CD4-positive, alpha-beta T cell treated with Interferon gamma for 1 hour (primary cell): ENCODE measurements around the gene VMO1.

Experiments
- DNase-seq: peaks from one replicate; pipeline ENCODE4 v3.0.0-alpha.2; 2020

Gene VMO1

DNA sequence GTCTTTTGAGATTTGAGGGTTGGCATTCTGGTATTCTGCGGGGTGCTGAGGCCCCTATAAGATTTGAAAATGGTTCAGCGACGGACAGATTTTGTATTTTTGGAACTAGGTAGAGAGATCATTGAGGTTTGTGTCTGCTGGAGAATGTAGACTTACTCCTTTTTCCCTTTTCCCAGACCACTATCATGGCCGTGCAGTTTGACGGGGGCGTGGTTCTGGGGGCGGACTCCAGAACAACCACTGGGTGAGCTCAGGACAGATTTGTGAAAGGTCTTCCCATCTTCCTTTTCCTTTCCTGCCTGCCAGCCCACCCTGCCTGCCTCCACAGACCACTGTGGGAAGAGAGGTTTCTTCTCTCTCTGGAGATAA lies 10.4 kb upstream of the VMO1 start:
- DNase-seq = no peak

DNA sequence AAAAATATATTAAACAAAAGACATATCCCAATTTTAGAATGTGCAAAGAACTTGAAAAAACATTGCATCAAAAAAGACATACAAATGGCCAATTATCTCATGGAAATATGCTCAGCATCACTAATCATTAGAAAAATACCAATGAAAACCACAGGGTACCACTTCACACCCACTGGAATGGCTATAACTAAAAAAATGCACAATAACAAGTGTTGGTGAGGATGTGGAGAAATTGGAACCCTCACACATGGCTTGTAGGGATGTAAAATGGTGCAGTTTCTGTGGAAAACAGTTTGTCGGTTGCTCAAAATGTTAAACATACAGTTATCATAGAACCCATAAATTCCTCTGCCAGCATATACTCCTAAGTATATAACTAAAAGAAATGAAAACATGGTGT lies 9.0 kb upstream of the VMO1 start:
- no peak for DNase-seq

DNA sequence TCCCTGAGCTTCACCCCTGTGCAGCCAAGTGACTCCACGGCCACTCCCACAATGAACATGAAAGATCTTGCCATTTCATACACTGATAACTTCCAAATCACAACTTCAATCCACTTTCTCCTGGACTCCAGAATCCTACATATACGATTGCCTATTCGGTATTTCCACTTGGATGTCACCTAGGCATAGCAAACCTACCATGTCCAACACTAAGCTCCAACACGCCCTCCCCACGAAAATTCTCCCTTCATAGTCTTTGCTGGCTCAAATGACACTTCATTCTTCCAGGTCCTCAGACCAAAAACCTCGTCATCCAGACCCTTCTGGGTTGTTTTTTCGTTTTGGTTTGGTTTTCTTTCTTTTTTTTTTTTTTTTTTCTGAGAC lies 4.5 kb upstream of the VMO1 start:
- DNase-seq = no peak

DNA sequence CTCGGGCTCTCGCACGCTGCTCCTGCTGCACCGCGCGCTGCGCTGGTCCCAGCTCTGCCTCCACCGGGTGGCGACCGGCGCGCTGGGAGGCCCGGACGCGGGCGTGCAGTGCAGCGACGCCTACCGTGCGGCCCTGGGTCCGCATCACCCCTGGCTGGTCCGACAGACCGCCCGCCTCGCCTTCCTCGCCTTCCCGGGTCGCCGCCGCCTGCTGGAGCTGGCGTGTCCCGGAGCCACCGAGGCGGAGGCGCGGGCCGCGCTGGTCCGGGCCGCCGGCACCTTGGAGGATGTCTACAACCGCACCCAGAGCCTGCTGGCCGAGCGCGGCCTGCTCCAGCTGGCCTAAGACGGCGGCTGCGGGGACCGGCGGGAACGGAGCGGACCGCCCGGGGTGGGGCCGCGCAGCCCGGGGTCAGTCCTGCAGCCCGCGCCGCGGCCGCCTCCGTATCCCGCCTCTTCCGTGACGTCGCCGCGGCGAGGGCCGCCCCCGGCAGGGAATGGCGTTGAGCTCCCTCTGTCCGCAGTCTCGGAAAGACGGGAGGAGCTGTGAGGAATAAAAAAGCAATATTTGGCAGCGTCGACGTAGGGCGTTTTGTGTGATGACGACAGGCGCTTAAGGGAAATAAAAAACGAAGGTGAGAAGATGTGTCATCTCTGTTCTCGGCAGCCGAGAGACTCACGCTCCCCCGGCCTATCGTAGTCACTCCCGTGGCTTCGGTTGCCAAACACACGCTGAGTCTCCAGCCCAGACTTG lies 4.0 kb upstream of the VMO1 start:
- DNase-seq = peak; percentile 80

DNA sequence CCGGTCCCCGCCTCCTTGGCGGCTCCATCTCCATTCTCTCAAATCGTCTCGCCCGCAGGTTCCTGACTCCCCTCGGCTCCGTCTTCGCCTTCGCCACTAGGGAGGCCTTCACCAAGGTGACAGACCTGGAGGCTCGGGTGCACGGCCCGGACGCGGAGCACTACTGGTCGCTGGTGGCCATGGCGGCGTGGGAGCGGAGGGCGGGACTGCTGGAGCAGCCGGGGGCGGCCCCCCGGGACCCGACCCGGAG lies 3.5 kb upstream of the VMO1 start:
- no peak for DNase-seq

DNA sequence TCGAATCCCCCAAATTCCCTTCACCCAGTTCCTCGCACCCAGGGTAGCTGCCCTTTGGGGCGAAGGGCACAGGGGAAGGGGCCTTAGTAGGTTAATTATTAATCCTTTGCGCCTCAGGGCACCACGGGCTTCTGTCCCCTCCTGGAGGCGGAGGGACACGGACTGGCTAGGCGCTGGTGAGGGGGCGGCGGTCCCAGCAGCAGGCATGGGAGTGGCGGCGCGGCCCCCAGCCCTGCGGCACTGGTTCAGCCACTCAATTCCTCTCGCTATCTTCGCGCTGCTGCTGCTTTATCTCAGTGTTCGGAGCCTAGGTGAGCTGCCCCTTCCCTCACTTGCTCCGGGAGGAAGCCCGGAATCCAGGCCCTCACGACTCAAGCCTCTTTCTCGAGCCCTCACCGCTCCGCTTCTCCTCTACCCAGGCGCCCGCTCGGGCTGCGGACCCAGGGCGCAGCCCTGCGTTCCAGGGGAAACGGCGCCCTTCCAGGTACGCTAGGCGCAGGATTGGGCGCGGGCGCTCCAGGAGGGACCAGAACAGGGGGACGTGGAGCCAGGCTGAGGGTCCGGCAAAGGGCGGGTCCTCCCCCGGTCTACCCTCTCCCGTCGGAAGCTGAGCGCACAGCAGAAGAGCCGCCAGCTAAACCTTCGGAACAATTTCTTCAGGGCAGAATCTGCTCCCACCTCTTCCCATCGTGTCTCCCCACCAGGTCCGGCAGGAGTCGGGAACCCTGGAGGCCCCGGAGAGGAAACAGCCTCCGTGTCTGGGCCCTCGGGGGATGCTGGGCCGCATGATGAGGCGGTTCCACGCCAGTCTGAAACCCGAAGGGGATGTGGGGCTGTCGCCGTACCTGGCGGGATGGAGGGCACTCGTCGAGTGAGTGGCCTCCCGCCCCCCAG lies 2.9 kb upstream of the VMO1 start, which contains the start of gene GLTPD2:
GLTPD2 (plus strand) TSS at position 158 of the 894 bp plus-strand sequence; CDS start at position 206, 48 bp downstream.
- DNase-seq = no peak

DNA sequence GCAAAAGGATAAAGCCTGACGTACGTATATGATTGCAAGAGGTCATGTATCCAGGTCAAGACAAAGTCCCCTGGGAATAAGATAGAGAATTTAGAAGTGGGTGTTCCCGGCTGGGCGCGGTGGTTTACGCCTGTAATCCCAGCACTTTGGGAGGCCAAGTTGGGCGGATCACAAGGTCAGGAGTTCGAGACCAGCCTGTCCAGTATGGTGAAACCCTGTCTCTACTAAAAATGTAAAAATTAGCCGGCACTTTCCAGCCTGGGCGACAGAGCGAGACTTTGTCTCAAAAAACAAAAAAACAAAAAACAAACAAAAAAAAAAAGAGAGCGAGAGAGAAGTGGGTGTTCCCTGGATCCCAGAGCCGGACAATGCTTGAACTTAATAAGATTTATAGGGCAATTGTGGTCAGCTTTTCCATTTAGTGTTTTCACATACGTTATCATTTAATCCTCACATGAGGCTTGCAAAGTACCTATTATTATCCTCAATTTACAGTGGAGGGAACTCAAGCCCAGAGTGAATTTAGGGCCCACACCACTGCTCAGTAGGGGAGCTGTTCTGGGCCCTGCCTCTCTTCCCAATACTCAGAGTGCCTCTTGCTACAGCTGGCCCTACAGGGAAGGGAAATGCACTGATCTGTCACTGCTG lies 2.1 kb upstream of the VMO1 start:
- DNase-seq = no peak

DNA sequence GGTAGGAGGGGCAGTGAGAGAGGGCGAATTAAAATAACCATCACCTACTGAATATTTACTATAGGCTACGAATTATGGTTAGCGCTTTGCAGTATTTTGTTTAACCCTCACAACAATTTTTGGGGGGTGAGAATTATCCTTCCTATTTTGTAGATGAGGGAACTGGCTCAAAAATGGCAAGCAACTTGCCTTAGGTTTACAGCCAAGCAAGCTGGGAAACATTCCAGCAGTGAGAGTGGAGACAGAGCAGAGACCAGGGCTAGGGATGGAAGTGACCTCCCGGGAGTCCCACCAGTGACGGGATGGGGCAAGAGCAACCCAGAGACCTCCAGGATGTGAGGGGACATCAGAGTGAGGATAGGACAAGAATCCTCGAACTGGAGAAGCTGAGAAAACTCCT lies 352 bp upstream of the VMO1 start:
- DNase-seq = no peak

DNA sequence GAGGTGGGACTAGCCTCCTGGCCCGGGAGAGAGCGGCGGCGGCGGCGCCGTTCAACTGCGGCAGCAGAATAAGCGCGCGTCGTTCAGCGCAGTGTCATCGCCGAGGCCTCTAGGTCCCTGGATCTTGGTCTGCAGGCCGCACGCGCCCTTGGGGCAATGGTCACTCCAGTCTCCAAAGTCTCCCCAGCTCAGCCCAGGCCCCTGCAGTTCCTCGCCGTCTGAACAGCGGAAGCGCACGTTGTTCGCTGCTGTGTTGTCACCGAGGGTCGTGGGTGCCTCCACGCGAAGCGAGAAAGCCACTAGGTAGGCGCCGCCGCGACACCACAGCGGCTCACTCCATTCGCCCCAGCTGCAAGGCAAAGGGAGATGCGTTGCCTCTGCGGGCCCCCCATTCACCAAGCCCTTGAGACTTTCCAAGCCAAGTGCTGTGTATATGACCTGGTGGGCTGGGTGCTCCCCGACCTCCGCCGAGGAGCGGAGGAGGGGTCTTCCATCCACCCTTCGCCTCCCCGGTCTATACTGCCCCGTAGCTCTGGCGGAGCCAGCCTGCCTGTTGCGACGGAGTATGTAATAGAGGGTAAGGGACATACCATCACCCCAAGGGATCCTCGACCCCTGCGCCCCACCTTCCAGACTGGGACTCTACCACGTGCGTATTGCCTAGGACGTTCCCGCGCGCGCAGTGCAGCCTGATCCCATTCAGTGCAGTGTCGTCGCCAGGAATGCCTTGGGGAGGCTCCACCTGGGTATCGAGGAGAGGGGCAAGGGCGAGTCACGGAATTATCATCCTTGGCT lies 656 bp downstream of the VMO1 start:
- no peak for DNase-seq

DNA sequence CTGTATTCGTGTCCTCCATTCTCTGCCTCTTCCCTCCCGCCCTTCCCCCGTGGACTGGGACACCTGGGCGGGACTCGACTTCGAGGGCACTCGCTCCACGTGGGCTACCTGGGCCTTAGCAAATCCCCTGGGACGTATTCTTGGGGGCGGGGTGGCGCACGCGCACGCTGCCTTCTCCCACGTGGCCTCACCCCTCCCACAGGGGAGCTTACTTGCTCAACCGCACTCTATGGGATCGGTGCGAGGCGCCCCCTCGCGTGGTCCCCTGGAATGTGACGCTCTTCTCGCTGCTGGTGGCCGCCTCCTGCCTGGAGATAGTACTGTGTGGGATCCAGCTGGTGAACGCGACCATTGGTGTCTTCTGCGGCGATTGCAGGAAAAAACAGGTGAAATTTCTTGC lies 3.5 kb downstream of the VMO1 start:
- peak; percentile 24 for DNase-seq

DNA sequence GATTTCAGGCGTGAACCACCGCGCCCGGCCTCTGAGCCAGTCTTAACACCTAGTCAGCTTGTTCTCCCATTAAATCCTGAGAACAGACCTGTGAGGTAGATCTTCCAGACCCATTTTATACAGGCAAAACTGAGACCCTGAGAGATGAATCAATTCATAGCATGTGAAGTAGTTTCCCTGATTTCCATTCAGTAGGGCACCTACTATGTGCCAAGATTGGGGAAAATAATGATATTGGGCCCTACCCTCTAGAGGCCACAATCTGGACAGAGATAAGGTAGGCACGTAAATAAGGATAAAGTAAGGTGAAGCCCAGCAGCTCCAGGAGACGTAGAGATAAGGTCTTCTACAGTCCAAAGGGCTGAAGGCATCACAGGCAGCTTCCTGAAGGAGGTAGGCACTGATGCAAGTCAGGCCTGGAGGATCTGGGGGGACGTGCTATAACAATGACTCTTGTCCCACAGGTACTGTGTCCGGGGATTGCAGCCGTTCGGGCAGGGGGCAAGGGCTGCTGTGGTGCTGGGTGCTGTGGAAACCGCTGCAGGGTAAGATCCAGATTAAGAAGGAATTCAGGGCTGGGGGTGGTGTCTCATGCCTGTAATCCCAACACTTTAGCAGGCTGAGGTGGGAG lies 5.7 kb downstream of the VMO1 start:
- DNase-seq = no peak

DNA sequence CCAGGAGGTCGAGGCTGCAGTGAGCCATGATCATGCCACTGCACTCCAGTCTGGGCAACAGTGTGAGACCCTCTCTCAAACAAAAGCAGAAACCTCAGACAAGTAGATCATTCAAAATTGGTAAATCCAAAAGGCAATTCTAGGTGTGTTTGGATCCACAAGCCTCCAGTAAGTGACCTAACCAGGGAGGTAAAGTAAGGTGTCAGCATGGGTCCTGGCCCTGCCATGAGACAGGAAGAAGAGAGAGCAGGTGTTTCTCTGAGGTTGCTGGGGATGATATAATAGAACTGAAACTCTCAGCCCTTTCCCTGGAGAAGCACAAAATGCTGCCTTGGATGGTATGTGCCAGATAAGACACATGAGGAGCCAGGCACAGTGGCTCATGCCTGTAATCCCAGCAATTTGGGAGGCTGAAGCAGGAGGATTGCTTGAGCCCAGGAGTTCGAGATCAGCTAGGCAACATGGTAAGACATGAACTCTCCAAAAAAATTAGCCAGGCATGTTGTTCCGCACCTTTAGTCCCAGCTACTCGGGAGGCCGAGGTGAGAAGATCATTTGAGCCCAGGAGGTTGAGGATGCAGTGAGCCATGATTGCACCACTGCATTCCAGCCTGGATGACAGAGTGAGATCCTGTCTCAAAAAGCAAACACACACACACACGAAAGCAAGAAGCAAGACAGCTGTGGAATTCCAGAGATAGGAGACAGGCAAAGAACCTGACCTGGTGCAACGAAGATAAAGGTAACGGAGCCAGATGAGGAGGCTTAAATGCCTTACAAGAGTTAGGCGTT lies 8.0 kb downstream of the VMO1 start:
- no peak for DNase-seq

DNA sequence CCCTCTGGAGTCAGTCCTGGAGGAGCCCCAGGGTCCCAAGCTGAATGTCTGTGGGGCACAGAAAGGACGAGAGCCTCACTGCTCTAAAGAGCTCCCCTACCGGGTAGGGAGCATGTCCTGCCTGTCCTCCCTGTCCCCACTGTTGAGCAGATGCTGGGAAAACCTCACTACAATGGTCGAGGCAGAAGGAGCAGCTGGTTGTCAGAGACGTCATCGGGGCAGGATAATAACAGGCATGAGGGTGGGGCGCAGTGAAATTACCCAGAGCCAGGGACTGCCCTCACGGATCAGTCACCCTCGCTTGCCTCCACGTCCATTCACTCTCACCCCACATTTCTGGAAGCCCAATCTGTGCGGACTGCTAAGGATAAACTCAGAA lies 13.9 kb downstream of the VMO1 start:
- DNase-seq = no peak

DNA sequence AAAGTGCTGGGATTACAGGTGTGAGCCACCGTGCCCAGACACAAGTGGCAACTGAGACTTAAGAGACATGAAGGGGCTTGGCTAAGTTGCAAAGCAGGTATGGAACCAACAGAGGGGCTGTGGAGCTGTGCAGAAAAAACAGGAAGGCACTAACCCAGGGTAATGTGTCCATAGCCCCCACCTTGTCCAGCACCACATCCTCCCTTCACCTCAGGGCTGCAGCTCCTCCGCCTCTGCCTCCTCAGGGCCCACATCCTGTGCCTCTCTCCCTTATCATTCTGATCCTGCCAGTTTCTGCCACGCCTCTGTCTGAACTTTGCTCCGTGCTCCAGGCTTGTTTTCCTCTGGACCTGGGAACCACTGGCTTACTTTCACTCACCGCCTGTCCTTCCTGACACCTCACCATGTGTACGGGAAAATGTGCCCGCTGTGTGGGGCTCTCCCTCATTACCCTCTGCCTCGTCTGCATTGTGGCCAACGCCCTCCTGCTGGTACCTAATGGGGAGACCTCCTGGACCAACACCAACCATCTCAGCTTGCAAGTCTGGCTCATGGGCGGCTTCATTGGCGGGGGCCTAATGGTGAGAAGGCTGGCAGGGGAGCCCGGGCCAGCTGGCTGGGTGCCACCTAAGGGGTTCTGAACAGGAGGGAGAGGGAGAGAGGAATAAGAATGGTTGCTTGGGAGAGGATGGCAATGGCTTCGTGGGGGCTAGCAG lies 14.5 kb downstream of the VMO1 start, which contains the start of gene TM4SF5:
TM4SF5 (plus strand) TSS at position 368 of the 716 bp plus-strand sequence; CDS start at position 405, 37 bp downstream.
- DNase-seq = no peak

DNA sequence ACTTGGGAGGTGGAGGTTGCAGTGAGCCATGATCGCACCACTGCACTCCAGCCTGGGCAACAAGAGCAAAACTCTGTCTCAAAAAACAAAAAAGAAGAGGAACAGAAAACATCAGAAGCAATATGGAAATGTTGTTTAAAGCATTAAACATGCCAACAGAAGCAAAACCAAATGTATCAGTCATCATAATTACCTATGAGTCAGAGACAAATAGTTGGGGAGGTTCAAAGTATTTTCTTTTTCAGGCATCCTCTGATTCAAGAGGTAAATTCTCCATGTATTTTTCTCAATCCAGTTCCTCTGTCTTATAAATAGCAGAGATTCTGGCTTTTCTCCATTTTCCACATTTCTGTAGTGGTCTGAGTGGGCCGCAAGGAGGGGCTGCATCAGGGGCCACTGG lies 16.5 kb downstream of the VMO1 start:
- no peak for DNase-seq

DNA sequence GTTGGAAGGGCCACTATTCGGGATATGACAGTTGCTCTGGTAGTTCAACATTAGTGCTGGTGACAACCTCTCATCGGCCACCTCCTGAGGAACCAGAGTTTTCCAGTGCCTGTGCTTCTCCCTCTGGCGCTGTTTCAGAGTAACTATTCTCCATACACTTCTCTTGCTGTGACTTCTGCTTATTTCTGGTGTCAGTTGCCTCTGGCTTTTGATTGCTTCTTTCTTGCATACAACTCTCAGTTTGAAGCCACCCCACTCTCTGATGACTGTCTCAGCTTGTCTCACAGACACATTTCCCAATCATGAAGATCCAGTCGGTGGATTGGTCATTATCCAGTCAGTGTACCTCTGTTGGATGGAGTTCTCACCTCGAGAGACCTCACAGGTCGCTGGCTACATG lies 17.9 kb downstream of the VMO1 start:
- peak; percentile 21 for DNase-seq

DNA sequence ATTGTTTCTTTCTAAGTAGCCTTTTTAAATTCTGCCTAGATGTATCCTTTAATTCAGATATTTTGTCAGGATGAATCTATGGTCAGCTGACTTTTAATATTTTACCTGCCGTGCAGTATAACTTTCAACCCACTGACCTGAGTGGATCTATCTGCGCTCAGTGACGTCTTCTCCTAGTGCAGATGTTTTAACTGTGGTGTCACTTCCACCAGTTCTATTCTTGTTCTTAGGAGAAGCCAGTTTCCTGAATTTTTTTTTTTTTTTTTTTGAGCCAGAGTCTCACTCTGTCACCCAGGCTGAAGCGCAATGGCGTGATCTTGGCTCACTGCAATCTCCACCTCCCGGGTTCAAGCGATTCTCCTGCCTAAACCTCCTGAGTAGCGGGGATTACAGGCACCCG lies 19.4 kb downstream of the VMO1 start:
- DNase-seq = no peak

DNA sequence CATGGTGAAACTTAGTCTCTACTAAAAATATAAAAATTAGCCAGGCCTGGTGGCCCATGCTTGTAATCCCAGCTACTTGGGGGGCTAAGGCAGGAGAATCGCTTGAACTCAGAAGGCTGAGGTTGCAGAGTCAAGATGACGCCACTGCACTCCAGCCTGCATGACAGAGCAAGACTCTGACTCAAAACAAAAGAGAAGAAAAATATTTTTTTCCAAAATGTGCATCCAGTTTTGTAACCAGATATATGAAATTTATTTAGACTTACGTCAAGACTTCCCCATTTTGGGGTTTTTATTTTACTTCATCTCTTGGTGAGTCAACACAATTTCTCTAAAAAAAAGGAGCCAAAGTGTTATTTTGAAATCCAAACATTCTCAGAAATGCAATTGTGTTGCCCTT lies 20.0 kb downstream of the VMO1 start:
- peak; percentile 69 for DNase-seq

DNA sequence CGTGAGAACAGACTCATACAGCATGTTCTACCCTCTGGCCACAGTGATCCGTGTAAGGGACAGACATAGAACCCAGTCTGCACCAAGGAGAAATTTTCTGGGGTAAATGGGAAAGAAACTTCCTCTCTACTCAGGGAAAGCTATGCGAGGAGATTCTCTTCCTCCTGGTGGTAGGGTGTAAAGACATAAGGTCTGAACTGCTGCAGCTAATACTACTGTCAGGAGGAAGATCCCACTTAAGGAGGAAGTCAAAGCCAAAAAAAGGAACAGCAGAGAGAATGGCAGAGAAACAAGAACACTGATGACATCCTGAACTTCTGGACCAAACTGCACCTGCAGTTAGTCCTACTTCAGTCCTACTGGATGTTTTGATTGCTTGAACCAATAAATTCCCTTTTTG lies 21.6 kb downstream of the VMO1 start:
- DNase-seq = no peak

DNA sequence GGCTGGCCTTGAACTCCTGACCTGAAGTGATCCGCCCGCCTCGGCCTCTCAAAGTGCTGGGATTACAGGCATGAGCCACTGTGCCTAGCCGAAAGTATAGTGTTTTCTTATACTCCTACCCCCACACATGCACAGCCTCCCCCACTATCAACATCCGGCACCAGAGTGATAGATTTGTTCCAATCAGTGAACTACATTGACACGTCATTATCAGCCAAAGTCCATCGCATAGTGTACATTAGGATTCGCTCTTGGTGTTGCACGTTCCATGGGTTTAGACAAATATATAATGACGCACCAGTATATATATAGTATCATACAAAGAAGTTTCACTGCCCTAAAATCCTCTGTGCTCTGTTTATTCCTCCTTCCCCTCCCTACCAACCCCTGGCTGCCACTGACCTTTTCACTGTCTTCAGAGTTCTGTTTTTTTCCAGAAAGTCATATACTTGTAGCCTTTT lies 26.4 kb downstream of the VMO1 start:
- DNase-seq = no peak

DNA sequence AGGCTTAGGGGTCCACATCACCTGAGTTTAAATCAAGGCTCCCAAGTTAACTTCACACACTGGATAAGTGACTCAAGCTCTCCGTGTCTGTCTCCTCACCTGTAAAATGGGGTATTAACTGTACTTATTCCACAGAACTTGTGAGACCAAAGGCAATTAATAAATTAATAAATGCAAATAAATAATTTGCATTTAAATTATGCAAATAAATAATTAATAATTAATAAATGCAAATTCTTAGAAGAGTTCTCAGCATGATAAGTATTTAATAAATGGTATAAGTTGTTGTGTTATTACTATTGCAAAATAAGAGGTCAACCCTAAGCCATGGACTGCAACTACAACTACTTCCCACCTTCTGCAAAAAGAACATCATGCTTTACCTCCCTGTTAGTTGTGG lies 32.8 kb downstream of the VMO1 start:
- no peak for DNase-seq
